Memory B cell (primary cell): ENCODE measurements around the gene FOXC1.

Experiments
- ATAC-seq: fragments of 150-1000 bp; cut with Tn5 transposase; 2 replicates; pipeline ENCODE4 v1.10.0; 2021; ENCODE audit warnings: low read depth, mild to moderate bottlenecking, moderate library complexity
- DNase-seq, 2 donors: peaks; one replicate each; pipeline ENCODE4 v3.0.0; 2022; ENCODE audit warnings: low spot score in 2 of 2
- H3K27ac Mint-ChIP-seq: one replicate; pipeline ENCODE4 v1.8.0; 2022; ENCODE audit warnings: mild to moderate bottlenecking, moderate library complexity, mixed read lengths
- H3K27me3 Mint-ChIP-seq: one replicate; pipeline ENCODE4 v1.8.0; 2022; ENCODE audit warnings: mixed read lengths
- H3K36me3 Mint-ChIP-seq: one replicate; pipeline ENCODE4 v1.8.0; 2022; ENCODE audit warnings: mild to moderate bottlenecking, mixed read lengths
- H3K4me1 Mint-ChIP-seq: one replicate; pipeline ENCODE4 v1.8.0; 2022; ENCODE audit warnings: mixed read lengths
- H3K4me3 Mint-ChIP-seq: one replicate; pipeline ENCODE4 v1.8.0; 2022; ENCODE audit warnings: mild to moderate bottlenecking, moderate library complexity, mixed read lengths
- H3K9me3 Mint-ChIP-seq: one replicate; pipeline ENCODE4 v1.8.0; 2022; ENCODE audit warnings: mixed read lengths

Gene FOXC1

GRCh38 chr6:1577896-1578745 lies 31.6 kb upstream of the FOXC1 start:
- H3K27me3 Mint-ChIP-seq = peaks cover 4% of the 10 kb centered on the region
- ATAC-seq = no peak
- DNase-seq = no peak
- no peaks in the 10 kb centered on the region for H3K9me3 Mint-ChIP-seq
- no peaks in the 10 kb centered on the region for H3K36me3 Mint-ChIP-seq
- no peaks in the 10 kb centered on the region for H3K4me1 Mint-ChIP-seq
- H3K4me3 Mint-ChIP-seq = no peak overlapping the region
- no peak overlapping the region for H3K27ac Mint-ChIP-seq

GRCh38 chr6:1579096-1579495 lies 30.6 kb upstream of the FOXC1 start:
- ATAC-seq (no peak), DNase-seq (no peak)
- no peaks in the 10 kb centered on the region for H3K9me3 Mint-ChIP-seq
- peaks cover 8% of the 10 kb centered on the region for H3K27me3 Mint-ChIP-seq
- H3K4me3 Mint-ChIP-seq = no peak overlapping the region
- H3K4me1 Mint-ChIP-seq = no peaks in the 10 kb centered on the region
- no peak overlapping the region for H3K27ac Mint-ChIP-seq
- no peaks in the 10 kb centered on the region for H3K36me3 Mint-ChIP-seq

GRCh38 chr6:1580109-1580508 lies 29.6 kb upstream of the FOXC1 start:
- ATAC-seq = no peak
- Mint-ChIP-seq H3K4me1 (no peaks in the 10 kb centered on the region), H3K27ac (no peak overlapping the region), H3K27me3 (peaks cover 9% of the 10 kb centered on the region), H3K4me3 (no peak overlapping the region), H3K9me3 (no peaks in the 10 kb centered on the region), H3K36me3 (no peaks in the 10 kb centered on the region)
- no peak for DNase-seq

GRCh38 chr6:1580585-1580984 lies 29.1 kb upstream of the FOXC1 start:
- DNase-seq (no peak), ATAC-seq (no peak)
- Mint-ChIP-seq H3K36me3 (no peaks in the 10 kb centered on the region), H3K27ac (no peak overlapping the region), H3K9me3 (no peaks in the 10 kb centered on the region), H3K27me3 (peaks cover 9% of the 10 kb centered on the region), H3K4me1 (no peaks in the 10 kb centered on the region), H3K4me3 (no peak overlapping the region)

GRCh38 chr6:1581120-1581991 lies 28.4 kb upstream of the FOXC1 start:
- no peaks in the 10 kb centered on the region for H3K4me1 Mint-ChIP-seq
- no peaks in the 10 kb centered on the region for H3K9me3 Mint-ChIP-seq
- H3K27ac Mint-ChIP-seq = no peak overlapping the region
- H3K27me3 Mint-ChIP-seq = peaks cover 9% of the 10 kb centered on the region
- H3K4me3 Mint-ChIP-seq = no peak overlapping the region
- H3K36me3 Mint-ChIP-seq = no peaks in the 10 kb centered on the region
- ATAC-seq (no peak), DNase-seq (no peak)

GRCh38 chr6:1584146-1584545 lies 25.6 kb upstream of the FOXC1 start:
- H3K4me3 Mint-ChIP-seq = no peak overlapping the region
- ATAC-seq (no peak), DNase-seq (no peak)
- no peaks in the 10 kb centered on the region for H3K36me3 Mint-ChIP-seq
- peaks cover 11% of the 10 kb centered on the region for H3K27me3 Mint-ChIP-seq
- H3K4me1 Mint-ChIP-seq = no peaks in the 10 kb centered on the region
- H3K9me3 Mint-ChIP-seq = no peaks in the 10 kb centered on the region
- H3K27ac Mint-ChIP-seq = no peak overlapping the region

- Mint-ChIP-seq H3K4me1 (no peaks in the 10 kb centered on the region), H3K4me3 (no peak overlapping the region), H3K36me3 (no peaks in the 10 kb centered on the region), H3K27ac (no peak overlapping the region), H3K27me3 (peaks cover 12% of the 10 kb centered on the region), H3K9me3 (no peaks in the 10 kb centered on the region)
- DNase-seq (no peak), ATAC-seq (no peak)
Measured at GRCh38 chr6:1584996-1585668, 24.6 kb upstream of the FOXC1 start.

- no peak overlapping the region for H3K4me3 Mint-ChIP-seq
- no peaks in the 10 kb centered on the region for H3K9me3 Mint-ChIP-seq
- no peaks in the 10 kb centered on the region for H3K4me1 Mint-ChIP-seq
- no peak for ATAC-seq
- no peak for DNase-seq
- no peaks in the 10 kb centered on the region for H3K36me3 Mint-ChIP-seq
- H3K27me3 Mint-ChIP-seq = peaks cover 12% of the 10 kb centered on the region
- no peak overlapping the region for H3K27ac Mint-ChIP-seq
Measured at GRCh38 chr6:1585669-1586049, 24.1 kb upstream of the FOXC1 start.

- no peak overlapping the region for H3K4me3 Mint-ChIP-seq
- no peaks in the 10 kb centered on the region for H3K4me1 Mint-ChIP-seq
- H3K27ac Mint-ChIP-seq = no peak overlapping the region
- ATAC-seq = no peak
- H3K9me3 Mint-ChIP-seq = no peaks in the 10 kb centered on the region
- H3K27me3 Mint-ChIP-seq = peaks cover 12% of the 10 kb centered on the region
- H3K36me3 Mint-ChIP-seq = no peaks in the 10 kb centered on the region
- no peak for DNase-seq
Measured at GRCh38 chr6:1586256-1586655, 23.5 kb upstream of the FOXC1 start.

GRCh38 chr6:1586861-1587450 lies 22.8 kb upstream of the FOXC1 start:
- peaks cover 10% of the 10 kb centered on the region for H3K27me3 Mint-ChIP-seq
- H3K4me1 Mint-ChIP-seq = no peaks in the 10 kb centered on the region

GRCh38 chr6:1587546-1587945 lies 22.2 kb upstream of the FOXC1 start:
- H3K27ac Mint-ChIP-seq = no peak overlapping the region

More at GRCh38 chr6:1586861-1587450, 22.8 kb upstream of the FOXC1 start:
- ATAC-seq = no peak
- H3K36me3 Mint-ChIP-seq = no peaks in the 10 kb centered on the region
- no peak for DNase-seq
- no peak overlapping the region for H3K27ac Mint-ChIP-seq
- no peaks in the 10 kb centered on the region for H3K9me3 Mint-ChIP-seq
- no peak overlapping the region for H3K4me3 Mint-ChIP-seq

GRCh38 chr6:1587977-1588376 lies 21.7 kb upstream of the FOXC1 start:
- Mint-ChIP-seq H3K27ac (no peak overlapping the region), H3K4me1 (no peaks in the 10 kb centered on the region), H3K36me3 (no peaks in the 10 kb centered on the region), H3K4me3 (no peak overlapping the region), H3K9me3 (no peaks in the 10 kb centered on the region), H3K27me3 (peaks cover 14% of the 10 kb centered on the region)
- ATAC-seq (no peak), DNase-seq (no peak)

More at GRCh38 chr6:1587546-1587945, 22.2 kb upstream of the FOXC1 start:
- DNase-seq = no peak
- no peak for ATAC-seq
- Mint-ChIP-seq H3K4me3 (no peak overlapping the region), H3K36me3 (no peaks in the 10 kb centered on the region), H3K27me3 (peaks cover 12% of the 10 kb centered on the region), H3K9me3 (no peaks in the 10 kb centered on the region), H3K4me1 (no peaks in the 10 kb centered on the region)

GRCh38 chr6:1589208-1589607 lies 20.5 kb upstream of the FOXC1 start:
- DNase-seq = no peak
- Mint-ChIP-seq H3K4me3 (no peak overlapping the region), H3K27ac (no peak overlapping the region), H3K36me3 (no peaks in the 10 kb centered on the region), H3K27me3 (peaks cover 13% of the 10 kb centered on the region), H3K9me3 (no peaks in the 10 kb centered on the region), H3K4me1 (no peaks in the 10 kb centered on the region)
- no peak for ATAC-seq

- no peaks in the 10 kb centered on the region for H3K36me3 Mint-ChIP-seq
- ATAC-seq (no peak), DNase-seq (no peak)
- H3K27ac Mint-ChIP-seq = no peak overlapping the region
- H3K4me1 Mint-ChIP-seq = no peaks in the 10 kb centered on the region
- peaks cover 15% of the 10 kb centered on the region for H3K27me3 Mint-ChIP-seq
- H3K4me3 Mint-ChIP-seq = no peak overlapping the region
- H3K9me3 Mint-ChIP-seq = no peaks in the 10 kb centered on the region
Measured at GRCh38 chr6:1590580-1590979, 19.1 kb upstream of the FOXC1 start.
